GM12891 (cell line): Measurements from ENCODE around the gene ANKRD29.
"Not testable (repeated sequence)": the region's sequence is repeated elsewhere in the genome, so short reads cannot be mapped to it uniquely, and the experiment has no call there.

Source experiments
- DNase-seq: peaks from one replicate; pipeline ENCODE4 v3.0.0; 2011; ENCODE audit warnings: low spot score; ENCODE audit not compliant: insufficient read length
- FAIRE-seq: peaks from 2 replicates; lab custom pipeline; 2011; peaks lifted over from hg19 to GRCh38; lab: Jason Lieb, UNC
- PAX5 ChIP-seq: IDR thresholded peaks from 2 replicates; pipeline ENCODE4 v1.6.1; 2011; ENCODE audit warnings: low read length, moderate library complexity, mild to moderate bottlenecking; ENCODE audit not compliant: insufficient read depth, severe bottlenecking
- POLR2A ChIP-seq: IDR thresholded peaks from 2 replicates; pipeline ENCODE4 v1.6.1; 2011; ENCODE audit warnings: low read depth, low read length, control low read depth
- POLR2AphosphoS5 ChIP-seq: IDR thresholded peaks from 2 replicates; pipeline ENCODE4 v1.6.1; 2011; ENCODE audit warnings: low read depth, low read length, control low read depth
- POU2F2 ChIP-seq: IDR thresholded peaks from 2 replicates; pipeline ENCODE4 v1.6.1; 2011; ENCODE audit warnings: low read depth, mild to moderate bottlenecking, control low read depth, low read length, moderate library complexity
- SPI1 ChIP-seq: IDR thresholded peaks from 2 replicates; pipeline ENCODE4 v1.6.1; 2011; ENCODE audit warnings: low read depth, low read length, control low read depth
- TAF1 ChIP-seq: IDR thresholded peaks from 2 replicates; pipeline ENCODE4 v1.6.1; 2011; ENCODE audit warnings: low read depth, low read length, control low read depth

ANKRD29 gene

GRCh38 chr18:23648940-23649607 is 13.6 kb downstream of the ANKRD29 start:
- FAIRE-seq (no peak), DNase-seq (no peak)
- TF ChIP-seq POU2F2 (no peak), PAX5 (no peak), SPI1 (no peak), TAF1 (no peak), POLR2AphosphoS5 (no peak)

GRCh38 chr18:23648456-23648855 is 14.3 kb downstream of the ANKRD29 start:
- TF ChIP-seq TAF1, result no peak
- no peak for TF ChIP-seq POLR2AphosphoS5
- no peak for TF ChIP-seq POU2F2
- TF ChIP-seq SPI1, result no peak
- TF ChIP-seq PAX5, result no peak
- TF ChIP-seq POLR2A, result no peak
- no peak for DNase-seq
- no peak for FAIRE-seq

- TF ChIP-seq PAX5 (no peak), SPI1 (no peak), TAF1 (no peak), POLR2AphosphoS5 (no peak), POLR2A (no peak), POU2F2 (no peak)
- FAIRE-seq (no peak), DNase-seq (no peak)
Observed at GRCh38 chr18:23646282-23646681, 16.4 kb downstream of the ANKRD29 start.

- FAIRE-seq (no peak), DNase-seq (no peak)
- TF ChIP-seq PAX5, result no peak
- TF ChIP-seq POLR2A, result no peak
- no peak for TF ChIP-seq POLR2AphosphoS5
- no peak for TF ChIP-seq SPI1
Observed at GRCh38 chr18:23645568-23646175, 17.0 kb downstream of the ANKRD29 start.

- FAIRE-seq, result no peak
- TF ChIP-seq SPI1 (no peak), POLR2A (no peak)
- DNase-seq, result no peak
Observed at GRCh38 chr18:23643815-23644490, 18.8 kb downstream of the ANKRD29 start.

GRCh38 chr18:23641937-23642666 is 20.6 kb downstream of the ANKRD29 start:
- DNase-seq (no peak), FAIRE-seq (no peak)
- no peak for TF ChIP-seq POLR2A
- no peak for TF ChIP-seq POU2F2
- TF ChIP-seq TAF1, result no peak
- TF ChIP-seq SPI1, result no peak
- TF ChIP-seq POLR2AphosphoS5, result no peak
- no peak for TF ChIP-seq PAX5

- FAIRE-seq (no peak), DNase-seq (no peak)
- TF ChIP-seq PAX5 (no peak), POLR2AphosphoS5 (no peak)
Observed at GRCh38 chr18:23641143-23641720, 21.5 kb downstream of the ANKRD29 start.

- TF ChIP-seq PAX5 (no peak), POLR2AphosphoS5 (no peak), SPI1 (no peak), POU2F2 (no peak), TAF1 (no peak), POLR2A (no peak)
- FAIRE-seq (no peak), DNase-seq (no peak)
Observed at GRCh38 chr18:23640052-23640451, 22.7 kb downstream of the ANKRD29 start.

- FAIRE-seq, DNase-seq: not testable (repeated sequence)
Observed at GRCh38 chr18:23636433-23636832, 26.3 kb downstream of the ANKRD29 start.

- TF ChIP-seq POLR2AphosphoS5, result no peak
- no peak for TF ChIP-seq PAX5
- no peak for TF ChIP-seq TAF1
- no peak for TF ChIP-seq POLR2A
- no peak for TF ChIP-seq POU2F2
- TF ChIP-seq SPI1, result no peak
- DNase-seq, result no peak
- FAIRE-seq, result no peak
Observed at GRCh38 chr18:23636071-23636399, 26.7 kb downstream of the ANKRD29 start.
